ENCODE results near the gene RIC3. TPM values are rescaled to one million over a fixed set of nuclear protein-coding genes. Genes with fewer than 3 reads are reported as not detected.
A peak's percentile ranks its signal among the peaks of the same experiment; 100 is the strongest.

Gene RIC3
- total and polyA plus RNA-seq, 2 donors (not counting 3 experiments of a cell fraction or from before 2014, with no cell fraction given) = not detected

DNA sequence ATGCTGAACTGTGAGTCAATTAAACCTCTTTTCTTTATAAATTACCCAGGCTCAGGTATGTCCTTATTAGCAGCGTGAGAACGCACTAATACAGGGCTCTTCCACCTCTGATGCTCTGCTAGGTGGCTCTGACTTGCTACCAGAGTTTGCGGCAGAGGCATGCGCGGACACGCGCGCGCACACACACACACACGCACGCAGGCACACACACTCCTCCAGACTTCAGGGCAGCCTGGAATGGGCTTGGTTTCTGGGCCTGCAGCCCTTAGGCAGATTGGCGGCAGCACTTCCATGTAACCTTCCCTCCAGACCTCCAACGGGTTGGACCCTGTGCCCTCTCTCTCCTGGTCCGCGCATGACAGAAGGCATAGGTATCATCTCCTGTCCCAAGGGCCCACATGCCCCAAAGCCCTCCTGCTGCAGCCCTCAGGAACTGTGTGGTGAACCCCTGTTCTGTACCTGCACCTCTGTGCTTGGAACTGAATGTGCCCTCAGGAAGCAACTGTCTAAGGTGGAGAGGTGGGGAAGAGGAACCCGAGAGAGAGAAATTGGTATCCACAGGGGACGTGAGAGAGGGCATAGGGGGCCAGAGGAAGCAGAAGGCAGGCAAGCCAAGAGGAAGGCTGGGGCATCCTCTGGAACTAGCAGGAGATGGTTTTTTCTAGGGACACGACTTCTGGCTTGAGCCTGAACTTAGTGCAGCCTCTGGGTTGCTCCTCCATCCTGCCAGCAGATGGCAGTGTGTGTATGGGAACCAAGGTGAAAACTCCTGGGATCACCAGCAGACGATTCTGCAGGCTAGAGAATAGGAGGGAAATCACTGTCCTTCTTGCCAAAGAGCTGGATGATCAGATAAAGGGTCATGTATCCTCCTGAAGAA lies 23.4 kb upstream of the RIC3 start:
- no peak overlapping the region for H3K27ac ChIP-seq (ENCODE audit: insufficient read depth, low read depth, low read length)
- H4K20me1 ChIP-seq (replicated peaks; ENCODE audit: control insufficient read depth, extremely low read depth, insufficient read depth, low read length) = no peaks in the 10 kb centered on the region
- dilution Hi-C loops (cut with MboI; ENCODE audit: extremely low pct_ligation_motif_present, low sequenced_read_pairs) = no loop called here
- H3K4me1 ChIP-seq (ENCODE audit: control insufficient read depth, extremely low read depth, insufficient read depth, low read length) = no peaks in the 10 kb centered on the region
- H3K27me3 ChIP-seq (ENCODE audit: control insufficient read depth in 2 of 2, insufficient read depth in 2 of 2, low read length in 2 of 2) = peaks cover 2 to 11% of the 10 kb centered on the region in 2 experiments
- no peak overlapping the region for H3K9ac ChIP-seq (replicated peaks; ENCODE audit: extremely low read depth, insufficient read depth, low read length)
- intact Hi-C loops (cut with micrococcal nuclease) = loop anchor here (1.0 kb wide), 3 partner anchors 14 to 374 kb away; partner anchors contain the start of gene LMO1
- H3K36me3 ChIP-seq (ENCODE audit: control insufficient read depth in 2 of 2, extremely low read depth in 1 of 2, insufficient read depth in 2 of 2, low read length in 2 of 2) = no peaks in the 10 kb centered on the region
- peak; percentile 81 for FAIRE-seq
- CTCF ChIA-PET = interaction anchor here (0.6 to 5.4 kb wide), 17 partner anchors 8 to 937 kb away, joined by 3 to 52 read pairs (median 4); partner anchors contain the start of gene LMO1
- BruUV-seq (replicated peaks) = no TSS peak
- H3K9me1 ChIP-seq (replicated peaks; ENCODE audit: control insufficient read depth, extremely low read depth, insufficient read depth, low read length) = no peaks in the 10 kb centered on the region
- DNase-seq (ENCODE audit: low read depth, low spot score) = peak; percentile 60
- H3K4me3 ChIP-seq (replicated peaks in 1 of 3; ENCODE audit: insufficient read depth in 1 of 3, low read depth in 1 of 3, low read length in 3 of 3) = no peak overlapping the region
- POLR2A ChIA-PET = no interaction called here
- no peak overlapping the region for H2AFZ ChIP-seq (ENCODE audit: low read depth, low read length)
- TF ChIP-seq GATA2 (IDR thresholded peaks at IDR 0.05; ENCODE audit: insufficient read depth, insufficient read length, low read depth, low read length) = no peak
- TF ChIP-seq, protein P1, sequence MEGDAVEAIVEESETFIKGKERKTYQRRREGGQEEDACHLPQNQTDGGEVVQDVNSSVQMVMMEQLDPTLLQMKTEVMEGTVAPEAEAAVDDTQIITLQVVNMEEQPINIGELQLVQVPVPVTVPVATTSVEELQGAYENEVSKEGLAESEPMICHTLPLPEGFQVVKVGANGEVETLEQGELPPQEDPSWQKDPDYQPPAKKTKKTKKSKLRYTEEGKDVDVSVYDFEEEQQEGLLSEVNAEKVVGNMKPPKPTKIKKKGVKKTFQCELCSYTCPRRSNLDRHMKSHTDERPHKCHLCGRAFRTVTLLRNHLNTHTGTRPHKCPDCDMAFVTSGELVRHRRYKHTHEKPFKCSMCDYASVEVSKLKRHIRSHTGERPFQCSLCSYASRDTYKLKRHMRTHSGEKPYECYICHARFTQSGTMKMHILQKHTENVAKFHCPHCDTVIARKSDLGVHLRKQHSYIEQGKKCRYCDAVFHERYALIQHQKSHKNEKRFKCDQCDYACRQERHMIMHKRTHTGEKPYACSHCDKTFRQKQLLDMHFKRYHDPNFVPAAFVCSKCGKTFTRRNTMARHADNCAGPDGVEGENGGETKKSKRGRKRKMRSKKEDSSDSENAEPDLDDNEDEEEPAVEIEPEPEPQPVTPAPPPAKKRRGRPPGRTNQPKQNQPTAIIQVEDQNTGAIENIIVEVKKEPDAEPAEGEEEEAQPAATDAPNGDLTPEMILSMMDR (IDR thresholded peaks at IDR 0.05; ENCODE audit: extremely low read depth in 1 of 2, insufficient read depth in 1 of 2, low read depth in 1 of 2, low read length in 2 of 2) = peak; percentile 76 to 89
- no peaks in the 10 kb centered on the region for H3K79me2 ChIP-seq (ENCODE audit: control insufficient read depth, insufficient read depth, low read length)
- no peaks in the 10 kb centered on the region for H3K9me3 ChIP-seq (replicated peaks; ENCODE audit: control insufficient read depth, insufficient read depth, low read length)
- no peak overlapping the region for H3K4me2 ChIP-seq (ENCODE audit: insufficient read depth, low read length)

DNA sequence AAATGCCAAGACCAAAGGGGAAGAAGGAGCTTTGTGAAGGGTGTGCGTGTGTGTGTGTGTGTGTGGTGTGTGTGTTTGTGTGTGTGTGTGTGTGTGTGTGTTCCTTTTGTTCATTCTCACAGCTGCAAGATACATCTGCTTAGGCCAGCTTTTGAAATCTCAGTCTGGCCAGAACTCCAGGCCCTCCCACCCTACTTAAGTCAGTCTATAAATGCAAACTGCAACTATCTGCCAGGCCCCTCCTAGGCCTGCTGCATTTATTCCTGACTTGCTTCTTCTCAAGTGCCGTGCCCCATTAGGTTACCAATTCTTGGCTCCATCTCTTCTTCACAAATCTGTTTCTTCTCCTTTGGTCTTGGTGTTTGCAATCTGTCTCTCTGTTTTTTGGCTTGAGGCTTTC lies 21.6 kb upstream of the RIC3 start:
- H4K20me1 ChIP-seq (replicated peaks; ENCODE audit: control insufficient read depth, extremely low read depth, insufficient read depth, low read length) = no peaks in the 10 kb centered on the region
- H3K9ac ChIP-seq (replicated peaks; ENCODE audit: extremely low read depth, insufficient read depth, low read length) = no peak overlapping the region
- no peaks in the 10 kb centered on the region for H3K4me1 ChIP-seq (ENCODE audit: control insufficient read depth, extremely low read depth, insufficient read depth, low read length)
- no peaks in the 10 kb centered on the region for H3K9me1 ChIP-seq (replicated peaks; ENCODE audit: control insufficient read depth, extremely low read depth, insufficient read depth, low read length)
- no peaks in the 10 kb centered on the region for H3K79me2 ChIP-seq (ENCODE audit: control insufficient read depth, insufficient read depth, low read length)
- no peak overlapping the region for H2AFZ ChIP-seq (ENCODE audit: low read depth, low read length)
- ChIA-PET POLR2A (no interaction called here), CTCF (interaction anchor here (0.8 to 2.7 kb wide), 6 partner anchors 27 to 377 kb away, joined by 3 to 22 read pairs (median 4); partner anchors contain the start of gene LMO1)
- no peak overlapping the region for H3K4me2 ChIP-seq (ENCODE audit: insufficient read depth, low read length)
- peaks cover 2 to 4% of the 10 kb centered on the region in 2 experiments for H3K27me3 ChIP-seq (ENCODE audit: control insufficient read depth in 2 of 2, insufficient read depth in 2 of 2, low read length in 2 of 2)
- H3K4me3 ChIP-seq (replicated peaks in 1 of 3; ENCODE audit: insufficient read depth in 1 of 3, low read depth in 1 of 3, low read length in 3 of 3) = no peak overlapping the region
- FAIRE-seq (no peak), DNase-seq (ENCODE audit: low read depth, low spot score) (no peak)
- TF ChIP-seq, protein P2, sequence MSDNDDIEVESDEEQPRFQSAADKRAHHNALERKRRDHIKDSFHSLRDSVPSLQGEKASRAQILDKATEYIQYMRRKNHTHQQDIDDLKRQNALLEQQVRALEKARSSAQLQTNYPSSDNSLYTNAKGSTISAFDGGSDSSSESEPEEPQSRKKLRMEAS (IDR thresholded peaks at IDR 0.05; ENCODE audit: insufficient read depth, insufficient read length) = no peak
- TF ChIP-seq MYC (IDR thresholded peaks at IDR 0.05; ENCODE audit: low read depth, low read length) = no peak
- TF ChIP-seq JUN (IDR thresholded peaks at IDR 0.05; ENCODE audit: borderline replicate concordance, insufficient read depth, insufficient read length, low read depth) = no peak
- no peak for TF ChIP-seq POLR2AphosphoS5 (IDR thresholded peaks at IDR 0.05; ENCODE audit: insufficient read depth, low read depth, low read length)
- no peaks in the 10 kb centered on the region for H3K36me3 ChIP-seq (ENCODE audit: control insufficient read depth in 2 of 2, extremely low read depth in 1 of 2, insufficient read depth in 2 of 2, low read length in 2 of 2)
- no peaks in the 10 kb centered on the region for H3K9me3 ChIP-seq (replicated peaks; ENCODE audit: control insufficient read depth, insufficient read depth, low read length)
- dilution Hi-C loops (cut with MboI; ENCODE audit: extremely low pct_ligation_motif_present, low sequenced_read_pairs) (no loop called here), intact Hi-C loops (cut with micrococcal nuclease) (no loop called here)
- no peak overlapping the region for H3K27ac ChIP-seq (ENCODE audit: insufficient read depth, low read depth, low read length)
- BruUV-seq (replicated peaks) = no TSS peak
